Airway epithelial cell (primary cell): ENCODE results near the gene RXFP4. TPM values are rescaled to one million over a fixed set of nuclear protein-coding genes. Genes with fewer than 3 reads are reported as not detected.

Source experiments
- total RNA-seq: library from RNA; depleted of rRNA; stranded (reverse); fragments of >200 nt; gene quantifications from 2 replicates; pipeline ENCODE4 v1.2.3, GENCODE V29; 2015

RXFP4 gene
- not detected in 2 replicates for total RNA-seq

DNA sequence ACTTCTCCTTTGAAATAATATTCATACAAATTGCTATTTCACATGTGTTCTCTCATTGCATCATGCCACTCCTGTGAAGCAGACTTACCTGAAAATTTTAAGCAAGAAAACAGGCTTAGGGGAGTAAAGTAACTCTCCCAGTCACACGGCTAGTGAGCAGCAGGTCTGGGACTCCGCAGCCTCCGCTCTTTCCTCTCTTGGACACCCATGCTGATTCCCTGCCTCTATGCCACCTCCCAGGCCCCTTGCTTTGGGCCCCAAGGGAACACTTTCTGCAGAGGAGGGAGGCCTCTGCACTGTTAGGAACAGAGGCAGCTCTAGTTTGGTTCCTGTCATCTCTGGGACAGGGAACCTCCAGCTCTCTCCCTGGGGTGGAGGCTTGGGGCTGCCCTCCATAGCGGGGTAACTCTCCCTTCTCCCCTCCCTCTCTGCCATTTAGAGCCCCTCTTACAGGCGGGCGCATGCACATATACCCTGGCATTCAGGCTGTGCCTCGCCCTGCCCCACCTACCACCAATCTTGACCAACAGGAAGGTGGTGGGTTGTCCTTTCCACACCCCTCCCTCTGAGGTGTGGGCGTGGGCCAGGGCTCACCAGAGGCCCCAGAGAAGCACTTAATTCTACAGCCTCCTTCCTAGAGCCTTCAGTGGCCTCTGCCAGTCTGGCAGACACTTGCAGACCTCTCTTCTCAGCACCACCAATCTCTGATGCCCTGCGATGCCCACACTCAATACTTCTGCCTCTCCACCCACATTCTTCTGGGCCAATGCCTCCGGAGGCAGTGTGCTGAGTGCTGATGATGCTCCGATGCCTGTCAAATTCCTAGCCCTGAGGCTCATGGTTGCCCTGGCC lies at the start of gene RXFP4:
Gene RXFP4 (plus strand): TSS at position 646 of the 852 bp plus-strand sequence. CDS start 72 bp downstream, at position 718.

GRCh38 chr1:155911156-155912055 lies 30.0 kb upstream of the RXFP4 start, which contains the start of gene RIT1:
Gene RIT1 (minus strand): TSS chr1:155911349. CDS start chr1:155910761, 588 bp downstream.

GRCh38 chr1:155934097-155934935 lies 7.1 kb upstream of the RXFP4 start, which contains the start of gene KHDC4:
Gene KHDC4 (minus strand): TSS chr1:155934413. CDS start chr1:155934373, 40 bp downstream.

GRCh38 chr1:155978325-155978972 lies 37.0 kb downstream of the RXFP4 start, which contains the start of gene ARHGEF2:
Gene ARHGEF2 (minus strand): TSS chr1:155978547. CDS start chr1:155978427, 120 bp downstream.

Other genes starting within 250 kb of the RXFP4 start
- gene GON4L, start 84.4 kb upstream of the RXFP4 start, total RNA-seq = 12.6 and 13.3 TPM in 2 replicates
- gene SYT11, start 82.1 kb upstream of the RXFP4 start, total RNA-seq = 1.3 TPM in 2 replicates
- gene RIT1, start 30.3 kb upstream of the RXFP4 start, total RNA-seq = 30.2 and 32.4 TPM in 2 replicates
- 11.8 and 23.5 TPM in 2 replicates for gene KHDC4, start 7.2 kb upstream of the RXFP4 start, total RNA-seq
- 43.3 and 44.3 TPM in 2 replicates for gene ARHGEF2, start 36.9 kb downstream of the RXFP4 start, total RNA-seq
- gene SSR2, start 79.3 kb downstream of the RXFP4 start, total RNA-seq = 355 and 375 TPM in 2 replicates
- gene UBQLN4, start 112.2 kb downstream of the RXFP4 start, total RNA-seq = 21.4 and 25.2 TPM in 2 replicates
- gene LAMTOR2, start 113.1 kb downstream of the RXFP4 start, total RNA-seq = 103 and 130 TPM in 2 replicates
- gene RAB25, start 119.5 kb downstream of the RXFP4 start, total RNA-seq = 206 and 251 TPM in 2 replicates
- gene MEX3A, start 140.8 kb downstream of the RXFP4 start, total RNA-seq = 3.3 and 7.6 TPM in 2 replicates
- gene LMNA, start 173.1 kb downstream of the RXFP4 start, total RNA-seq = 995 and 1,028 TPM in 2 replicates
- gene SEMA4A, start 211.9 kb downstream of the RXFP4 start, total RNA-seq = 7.6 and 16.6 TPM in 2 replicates